Effector CD8-positive, alpha-beta T cell (primary cell): Measurements from ENCODE around the gene YWHAE.
"Not testable (repeated sequence)": the region's sequence is repeated elsewhere in the genome, so short reads cannot be mapped to it uniquely, and the experiment has no call there.

Experiments
- DNase-seq: peaks from one replicate; lab custom pipeline; 2025; lab: John Stamatoyannopoulos, UW

The YWHAE gene

GRCh38 chr17:1412185-1413110 lies 12.4 kb upstream of the YWHAE start:
- DNase-seq = no peak

DNA sequence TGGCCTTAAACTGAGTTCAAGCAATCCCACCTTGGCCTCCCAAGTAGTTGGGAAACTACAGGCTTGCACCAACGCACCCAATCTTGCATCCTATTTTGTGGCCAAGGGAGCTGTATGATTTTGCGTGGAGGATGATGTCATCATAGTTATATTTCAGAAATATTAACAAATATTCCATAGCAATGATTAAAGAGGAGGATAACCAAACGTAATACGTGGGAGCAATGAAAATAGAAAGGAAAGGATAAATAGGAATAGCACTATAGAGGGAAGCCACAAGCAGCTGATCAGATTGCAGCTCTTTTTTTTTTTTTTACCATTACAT lies 2.2 kb upstream of the YWHAE start:
- DNase-seq = no peak

- DNase-seq = peak; percentile 53
Measured at GRCh38 chr17:1398931-1399678, 917 bp downstream of the YWHAE start.

DNA sequence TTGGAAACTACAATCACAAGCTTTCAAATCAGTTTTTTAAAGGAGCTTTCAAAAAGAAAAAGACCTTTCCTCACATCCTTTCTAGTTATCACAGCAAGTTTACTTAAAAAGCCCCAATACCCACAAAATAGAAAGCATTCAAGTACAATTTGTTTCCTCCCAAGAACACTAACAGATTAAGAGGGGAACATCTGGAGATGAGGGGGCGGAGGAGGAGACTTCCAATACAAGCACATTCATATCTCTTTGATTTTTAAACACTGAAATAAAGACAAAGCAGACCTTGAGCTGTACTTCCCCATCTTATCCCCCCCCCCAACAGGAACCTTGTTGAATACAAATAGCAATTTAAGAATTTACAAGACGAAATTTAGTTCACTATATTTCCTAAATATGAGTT lies 2.0 kb downstream of the YWHAE start:
- no peak for DNase-seq

DNA sequence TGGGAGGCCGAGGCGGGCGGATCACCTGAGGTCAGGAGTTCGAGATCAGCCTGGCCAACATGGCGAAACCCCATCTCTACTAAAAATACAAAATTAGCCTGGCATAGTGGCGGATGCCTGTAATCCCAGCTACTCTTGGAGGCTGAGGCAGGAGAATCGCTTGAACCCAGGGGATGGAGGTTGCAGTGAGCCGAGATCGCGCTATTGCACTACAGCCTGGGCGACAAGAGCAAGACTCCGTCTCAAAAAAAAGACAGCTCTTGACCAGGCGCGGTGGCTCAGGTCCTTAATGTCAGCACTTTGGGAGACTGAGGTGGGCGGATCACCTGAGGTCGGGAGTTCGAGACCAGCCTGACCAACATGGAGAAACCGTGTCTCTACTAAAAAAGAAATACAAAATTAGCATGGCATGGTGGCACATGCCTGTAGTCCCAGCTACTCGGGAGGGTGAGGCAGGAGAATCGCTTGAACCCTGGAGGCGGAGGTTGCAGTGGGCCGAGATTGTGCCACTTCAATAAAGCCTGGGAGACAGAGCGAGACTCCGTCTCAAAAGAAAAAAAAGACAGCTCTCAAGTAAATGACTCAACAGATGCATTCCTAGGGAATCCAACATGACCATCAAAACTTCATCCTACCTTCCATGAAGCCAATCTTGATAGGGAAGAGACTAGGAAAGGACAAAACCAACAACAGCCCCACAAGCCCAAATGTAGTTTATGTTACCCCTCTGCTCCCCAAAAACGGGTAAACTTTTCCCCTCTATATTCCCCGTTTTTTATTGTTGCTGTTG lies 4.0 kb downstream of the YWHAE start:
- DNase-seq = not testable (repeated sequence)

DNA sequence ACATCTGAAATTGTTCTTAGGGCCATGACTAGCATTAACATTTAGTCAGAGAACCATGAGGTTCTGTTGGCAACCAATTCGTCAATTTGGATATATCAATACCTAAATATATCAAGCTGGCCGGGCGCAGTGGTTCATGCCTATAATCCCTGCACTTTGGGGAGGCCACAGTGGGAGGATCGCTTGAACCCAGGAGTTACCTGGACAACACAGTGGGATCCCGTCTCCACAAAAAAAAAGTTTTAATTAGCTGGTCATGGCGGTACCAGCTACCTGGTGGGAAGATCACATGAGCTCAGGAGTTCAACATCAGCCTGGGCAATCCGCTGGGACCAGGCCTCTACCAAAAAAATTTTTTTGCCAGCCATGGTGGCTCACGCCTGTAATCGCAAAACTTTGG lies 8.4 kb downstream of the YWHAE start:
- no peak for DNase-seq

- DNase-seq = no peak
Measured at GRCh38 chr17:1390432-1391367, 9.3 kb downstream of the YWHAE start.

- DNase-seq = not testable (repeated sequence)
Measured at GRCh38 chr17:1387490-1388227, 12.4 kb downstream of the YWHAE start.

DNA sequence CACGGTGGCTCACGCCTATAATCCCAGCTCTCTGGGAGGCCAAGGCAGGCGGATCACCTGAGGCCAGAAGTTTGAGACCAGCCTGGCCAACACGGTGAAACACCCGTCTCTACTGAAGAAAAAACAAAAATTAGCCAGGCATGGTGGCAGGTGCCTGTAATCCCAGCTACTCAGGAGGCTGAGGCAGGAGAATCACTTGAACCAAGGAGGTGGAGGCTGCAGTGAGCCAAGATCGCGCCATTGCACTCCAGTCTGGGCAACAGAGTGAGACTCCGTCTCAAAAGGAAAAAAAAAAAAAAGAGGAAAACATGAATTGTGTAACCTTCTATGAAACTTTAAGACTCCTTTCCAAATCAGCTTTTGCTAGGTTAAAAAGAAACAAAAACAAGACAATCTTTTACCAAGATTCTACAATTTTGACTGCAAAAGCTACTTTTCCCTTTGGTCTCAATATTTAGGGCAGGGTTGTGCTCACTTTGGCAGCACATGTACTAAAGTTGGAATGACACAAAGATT lies 13.3 kb downstream of the YWHAE start:
- DNase-seq = not testable (repeated sequence)

- no peak for DNase-seq
Measured at GRCh38 chr17:1386265-1386664, 13.8 kb downstream of the YWHAE start.

- no peak for DNase-seq
Measured at GRCh38 chr17:1385861-1386260, 14.2 kb downstream of the YWHAE start.

DNA sequence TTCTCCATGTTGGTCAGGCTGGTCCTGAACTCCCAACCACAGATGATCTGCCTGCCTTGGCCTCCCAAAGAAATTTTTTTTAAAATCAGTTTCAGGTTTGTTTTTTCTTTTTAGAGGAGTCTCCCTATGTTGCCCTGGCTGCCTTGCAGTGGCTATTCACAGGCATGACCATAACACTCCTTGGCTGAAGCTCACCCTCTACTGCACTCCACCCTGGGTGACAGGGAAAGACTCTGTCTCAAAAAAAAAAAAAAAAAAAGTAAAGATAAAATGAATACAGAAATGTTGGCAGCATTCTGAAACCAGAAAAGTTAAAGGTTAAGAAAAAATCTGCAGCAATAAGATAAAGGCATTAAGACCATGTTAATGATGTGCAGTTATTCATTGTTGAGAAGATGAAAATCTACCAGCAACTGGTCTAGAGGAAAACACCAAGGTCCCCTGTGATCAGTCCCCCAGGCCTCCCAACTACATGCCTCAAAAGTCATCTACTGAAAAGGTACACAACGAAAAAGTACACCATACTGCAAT lies 15.1 kb downstream of the YWHAE start:
- no peak for DNase-seq

DNA sequence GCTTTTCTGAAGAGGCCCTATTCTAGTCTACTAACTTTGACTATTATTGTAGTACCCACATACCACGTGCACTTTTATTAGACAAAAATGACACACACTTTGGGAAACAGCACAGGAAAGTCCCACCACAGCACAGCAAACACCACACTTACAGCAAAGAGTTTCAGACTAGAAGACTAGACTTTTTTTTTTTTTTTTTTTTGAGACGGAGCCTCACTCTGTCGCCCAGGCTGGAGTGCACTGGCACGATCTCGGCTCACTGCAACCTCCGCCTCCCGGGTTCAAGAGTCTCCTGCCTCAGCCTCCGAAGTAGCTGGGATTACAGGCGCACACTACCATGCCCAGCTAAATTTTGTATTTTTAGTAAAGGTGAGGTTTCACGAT lies 20.1 kb downstream of the YWHAE start:
- no peak for DNase-seq

- DNase-seq = no peak
Measured at GRCh38 chr17:1379208-1379929, 20.7 kb downstream of the YWHAE start.

- not testable (repeated sequence) for DNase-seq
Measured at GRCh38 chr17:1378476-1378860, 21.6 kb downstream of the YWHAE start.

DNA sequence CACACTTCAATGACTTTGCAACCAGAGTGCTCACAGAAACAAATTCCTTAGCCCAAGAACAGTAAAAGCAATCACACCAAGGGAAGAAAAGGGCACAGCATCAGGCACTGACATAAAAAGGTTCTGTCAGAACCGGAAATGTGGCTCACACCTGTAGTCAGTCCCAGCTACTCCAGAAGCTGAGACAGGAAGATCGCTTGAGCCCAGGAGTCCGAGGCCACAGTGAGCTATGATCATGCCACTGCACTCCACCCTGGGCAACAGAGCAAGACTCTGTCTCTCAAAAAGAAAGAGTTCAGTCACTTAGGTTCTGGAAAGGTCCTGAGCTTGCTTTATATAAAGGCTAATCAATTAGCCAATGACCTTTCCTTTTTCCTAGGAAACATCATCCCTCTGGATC lies 22.7 kb downstream of the YWHAE start:
- no peak for DNase-seq

DNA sequence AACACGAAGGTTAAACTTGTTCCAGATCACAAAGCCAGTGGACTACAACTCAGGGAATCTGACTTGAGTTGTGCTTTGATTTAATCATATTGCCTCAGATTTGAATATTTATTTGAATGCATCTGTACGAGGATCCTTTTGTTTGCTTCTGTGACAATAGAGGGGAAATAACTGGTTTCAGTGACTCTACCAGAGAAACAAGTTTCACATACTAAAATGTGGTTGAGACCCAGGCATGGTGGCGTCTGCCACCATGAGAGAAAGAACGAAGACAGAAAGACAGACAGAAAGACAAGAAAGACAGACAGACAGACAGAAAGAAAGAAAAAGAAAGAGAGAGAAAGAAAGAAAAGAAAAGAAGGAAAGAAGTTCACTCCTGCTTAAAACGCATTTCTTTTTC lies 24.0 kb downstream of the YWHAE start:
- no peak for DNase-seq

GRCh38 chr17:1375615-1376014 lies 24.4 kb downstream of the YWHAE start:
- DNase-seq = no peak

- no peak for DNase-seq
Measured at GRCh38 chr17:1374431-1375177, 25.4 kb downstream of the YWHAE start.
